Lower lobe of right lung (tissue), 2 donors: ENCODE measurements around the gene STS. TPM values are rescaled to one million over a fixed set of nuclear protein-coding genes. Genes with fewer than 3 reads are reported as not detected.

Experiments
- ATAC-seq, 2 donors: fragments of 200-7000 bp; cut with Tn5 transposase; one replicate each; pipeline ENCODE4 v1.9.1; 2020 to 2022; ENCODE audit warnings: mild to moderate bottlenecking in 2 of 2, moderate library complexity in 2 of 2
- DNase-seq: peaks from one replicate; pipeline ENCODE4 v3.0.0-alpha.2; 2020
- H3K27ac ChIP-seq: fragments of 200-600 bp; one replicate; pipeline ENCODE4 v1.8.0; 2022
- H3K27me3 ChIP-seq: fragments of 200-600 bp; one replicate; pipeline ENCODE4 v1.8.0; 2022; ENCODE audit warnings: low read depth
- H3K36me3 ChIP-seq: fragments of 200-600 bp; one replicate; pipeline ENCODE4 v1.8.0; 2022; ENCODE audit warnings: mild to moderate bottlenecking
- H3K4me1 ChIP-seq: fragments of 200-600 bp; one replicate; pipeline ENCODE4 v1.8.0; 2022
- H3K4me3 ChIP-seq: fragments of 200-600 bp; one replicate; pipeline ENCODE4 v1.8.0; 2022; ENCODE audit warnings: mild to moderate bottlenecking
- H3K9me3 ChIP-seq: fragments of 200-600 bp; one replicate; pipeline ENCODE4 v1.8.0; 2022
- CTCF ChIP-seq: fragments of 200-600 bp; IDR thresholded peaks from one replicate; pipeline ENCODE4 v1.8.0; 2022; ENCODE audit warnings: antibody characterized with exemption, mild to moderate bottlenecking
- intact Hi-C: fragments of 100-400 bp; cut with DNase I; formaldehyde crosslinking; loops from one replicate; pipeline ENCODE4 v1.11.0; 2022
- total RNA-seq: library from RNA; stranded (reverse); fragmentation: NEBNext Ultra II Directional; extraction: Animal tissue kit (Norgen Biotek cat#: 25700); gene quantifications from one replicate; pipeline ENCODE4 v1.2.1, GENCODE V29; 2021
- donor health status: DM: no; HTN: yes; CAD: no; lungs with severe emphysema.

STS gene
- total RNA-seq, 1 donor from 2014 or later, result 9.7 TPM

GRCh38 chrX:7139202-7140081 lies 8.1 kb upstream of the STS start:
- DNase-seq, result no peak
- Histone ChIP-seq H3K4me1 (no peaks in the 10 kb centered on the region), H3K36me3 (no peaks in the 10 kb centered on the region), H3K9me3 (no peaks in the 10 kb centered on the region), H3K4me3 (no peak overlapping the region), H3K27ac (no peak overlapping the region), H3K27me3 (no peaks in the 10 kb centered on the region)
- ATAC-seq, result no peak
- intact Hi-C loops, result no loop called here
- no peak for TF ChIP-seq CTCF

- peaks cover 11% of the 10 kb centered on the region for H3K4me1 ChIP-seq
- H3K27me3 ChIP-seq, result no peaks in the 10 kb centered on the region
- H3K4me3 ChIP-seq, result no peak overlapping the region
- intact Hi-C loops, result no loop called here
- ATAC-seq (no peak), DNase-seq (no peak)
- no peaks in the 10 kb centered on the region for H3K9me3 ChIP-seq
- H3K36me3 ChIP-seq, result no peaks in the 10 kb centered on the region
- H3K27ac ChIP-seq, result no peak overlapping the region
- TF ChIP-seq CTCF, result no peak
These were observed 4.4 kb upstream of the STS start for GRCh38 chrX:7143076-7143475.

- peak in 1 of 2 donors; percentile 2 for ATAC-seq
- TF ChIP-seq CTCF, result no peak
- Histone ChIP-seq H3K36me3 (no peaks in the 10 kb centered on the region), H3K4me3 (no peak overlapping the region), H3K4me1 (peaks cover 11% of the 10 kb centered on the region), H3K9me3 (no peaks in the 10 kb centered on the region), H3K27me3 (no peaks in the 10 kb centered on the region), H3K27ac (peak overlapping the region; percentile 36)
- DNase-seq, result no peak
- intact Hi-C loops, result no loop called here
These were observed 3.5 kb upstream of the STS start for GRCh38 chrX:7143941-7144525.

GRCh38 chrX:7145454-7145853 lies 2.1 kb upstream of the STS start:
- Histone ChIP-seq H3K4me1 (peaks cover 11% of the 10 kb centered on the region), H3K9me3 (no peaks in the 10 kb centered on the region), H3K4me3 (no peak overlapping the region), H3K27ac (peak overlapping the region; percentile 1), H3K27me3 (no peaks in the 10 kb centered on the region), H3K36me3 (no peaks in the 10 kb centered on the region)
- no peak for ATAC-seq
- intact Hi-C loops, result no loop called here
- TF ChIP-seq CTCF, result no peak
- DNase-seq, result no peak

GRCh38 chrX:7146020-7146702 lies 1.4 kb upstream of the STS start:
- ATAC-seq, result no peak
- no peak for DNase-seq
- Histone ChIP-seq H3K4me1 (peaks cover 11% of the 10 kb centered on the region), H3K27ac (no peak overlapping the region), H3K9me3 (no peaks in the 10 kb centered on the region), H3K4me3 (no peak overlapping the region), H3K36me3 (no peaks in the 10 kb centered on the region), H3K27me3 (no peaks in the 10 kb centered on the region)
- TF ChIP-seq CTCF, result no peak
- intact Hi-C loops, result no loop called here
